Measurements from ENCODE around the gene MYO19. TPM values are rescaled to one million over a fixed set of nuclear protein-coding genes. Genes with fewer than 3 reads are reported as not detected.

MYO19 gene
- total RNA-seq, 2 experiments from 2014 or later, result 106 to 114 TPM

DNA sequence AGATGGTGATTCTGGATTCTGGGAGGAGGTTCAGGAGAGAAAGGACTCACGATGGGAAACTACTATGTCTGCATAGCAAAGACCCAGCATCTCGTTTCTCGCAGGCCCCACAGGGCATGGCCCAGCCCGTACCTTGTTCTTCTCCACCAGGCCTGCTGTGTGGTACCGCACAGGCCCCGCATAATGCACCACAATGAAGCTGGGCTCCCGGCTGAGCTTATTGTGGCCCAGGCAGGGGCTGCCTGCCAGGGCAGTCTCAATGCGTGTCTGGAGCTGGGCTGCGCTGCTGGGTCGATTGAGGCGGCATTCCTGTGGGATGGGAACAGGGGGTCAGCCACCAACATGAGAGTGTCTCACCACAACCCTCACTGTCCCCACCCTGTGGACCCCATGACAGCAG, 27.8 kb downstream of the MYO19 start:
- Mint-ChIP-seq H3K27me3 (no peaks in the 10 kb centered on the region), H3K27ac (no peak overlapping the region), H3K4me1 (ENCODE audit: low read depth) (peaks cover 6% of the 10 kb centered on the region), H3K9me3 (no peaks in the 10 kb centered on the region), H3K4me3 (no peak overlapping the region), H3K36me3 (ENCODE audit: low read depth) (peaks cover 57% of the 10 kb centered on the region)
- ATAC-seq (no peak), DNase-seq (no peak)
- CTCF ChIA-PET, result interaction anchor here (1.3 kb wide), 1 partner anchor 27 kb away, joined by 5 read pairs; the partner anchor contains the start of genes MYO19 and PIGW
- TF ChIP-seq, protein P1, sequence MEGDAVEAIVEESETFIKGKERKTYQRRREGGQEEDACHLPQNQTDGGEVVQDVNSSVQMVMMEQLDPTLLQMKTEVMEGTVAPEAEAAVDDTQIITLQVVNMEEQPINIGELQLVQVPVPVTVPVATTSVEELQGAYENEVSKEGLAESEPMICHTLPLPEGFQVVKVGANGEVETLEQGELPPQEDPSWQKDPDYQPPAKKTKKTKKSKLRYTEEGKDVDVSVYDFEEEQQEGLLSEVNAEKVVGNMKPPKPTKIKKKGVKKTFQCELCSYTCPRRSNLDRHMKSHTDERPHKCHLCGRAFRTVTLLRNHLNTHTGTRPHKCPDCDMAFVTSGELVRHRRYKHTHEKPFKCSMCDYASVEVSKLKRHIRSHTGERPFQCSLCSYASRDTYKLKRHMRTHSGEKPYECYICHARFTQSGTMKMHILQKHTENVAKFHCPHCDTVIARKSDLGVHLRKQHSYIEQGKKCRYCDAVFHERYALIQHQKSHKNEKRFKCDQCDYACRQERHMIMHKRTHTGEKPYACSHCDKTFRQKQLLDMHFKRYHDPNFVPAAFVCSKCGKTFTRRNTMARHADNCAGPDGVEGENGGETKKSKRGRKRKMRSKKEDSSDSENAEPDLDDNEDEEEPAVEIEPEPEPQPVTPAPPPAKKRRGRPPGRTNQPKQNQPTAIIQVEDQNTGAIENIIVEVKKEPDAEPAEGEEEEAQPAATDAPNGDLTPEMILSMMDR (IDR thresholded peaks at IDR 0.05), result no peak
- POLR2A ChIA-PET, result interaction anchor here (1.0 to 1.6 kb wide), 3 partner anchors 9 to 52 kb away, joined by 3 to 4 read pairs (median 4); partner anchors contain the start of genes MYO19 and PIGW
- intact Hi-C loops (cut with micrococcal nuclease), result no loop called here

DNA sequence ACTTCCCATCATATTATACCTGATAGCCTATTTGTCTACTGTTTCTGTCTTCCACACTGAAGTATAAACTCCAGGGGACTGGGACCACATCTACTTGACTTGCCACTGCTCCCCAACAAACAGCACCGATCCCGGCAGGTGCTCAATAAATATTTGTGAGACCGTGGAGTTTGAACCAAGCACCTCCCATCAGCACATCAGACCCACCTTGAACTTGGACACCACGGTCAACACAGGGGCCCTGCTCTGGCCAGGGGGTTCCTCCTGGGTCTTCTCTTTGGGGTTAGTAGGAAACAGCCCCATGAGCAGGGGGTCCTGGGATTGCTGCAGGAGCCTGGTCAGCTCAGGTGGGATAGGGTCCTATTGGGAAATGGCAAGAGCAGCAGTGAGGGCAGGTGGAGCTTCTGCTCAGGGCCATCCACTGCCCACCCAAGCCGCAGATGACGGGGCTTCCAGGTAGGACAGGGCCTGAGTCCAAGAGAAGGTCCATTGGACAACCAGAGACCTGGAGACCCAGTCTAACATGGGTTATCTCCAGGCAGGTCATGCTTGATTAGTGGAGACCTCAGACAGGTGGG, 28.3 kb downstream of the MYO19 start:
- H3K27me3 Mint-ChIP-seq, result no peaks in the 10 kb centered on the region
- DNase-seq, result no peak
- POLR2A ChIA-PET, result interaction anchor here (1.0 to 3.6 kb wide), 3 partner anchors 9 to 53 kb away, joined by 3 to 16 read pairs (median 4); partner anchors contain the start of genes MYO19 and PIGW
- H3K36me3 Mint-ChIP-seq (ENCODE audit: low read depth), result peaks cover 57% of the 10 kb centered on the region
- intact Hi-C loops (cut with micrococcal nuclease), result no loop called here
- CTCF ChIA-PET, result interaction anchor here (0.9 to 1.3 kb wide), 2 partner anchors 28 to 97 kb away, joined by 3 to 5 read pairs; partner anchors contain the start of genes MYO19 and PIGW
- H3K4me1 Mint-ChIP-seq (ENCODE audit: low read depth), result peaks cover 6% of the 10 kb centered on the region
- no peak for ATAC-seq
- H3K4me3 Mint-ChIP-seq, result no peak overlapping the region
- no peaks in the 10 kb centered on the region for H3K9me3 Mint-ChIP-seq
- H3K27ac Mint-ChIP-seq, result no peak overlapping the region
- TF ChIP-seq, protein P1 (IDR thresholded peaks at IDR 0.05), result no peak

DNA sequence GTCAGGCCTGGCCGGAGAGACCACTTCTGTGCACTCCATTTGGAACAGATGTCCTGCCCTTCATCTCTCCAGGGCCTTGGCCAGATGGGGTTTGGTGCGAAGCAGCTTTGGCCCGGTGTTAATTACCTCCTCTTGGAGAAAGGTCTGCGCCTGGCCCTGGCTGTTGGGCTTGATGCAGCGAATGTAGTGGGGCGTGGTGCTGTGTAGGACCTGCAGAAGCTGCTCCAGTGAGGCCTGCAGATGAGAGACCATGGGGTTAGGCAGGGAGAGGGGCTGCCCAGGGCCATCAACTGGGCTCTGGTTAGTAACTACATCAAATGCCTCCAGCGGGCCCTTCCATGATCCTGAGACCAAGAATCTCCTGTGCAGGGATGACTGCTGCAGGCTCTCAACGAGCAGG, 29.5 kb downstream of the MYO19 start:
- intact Hi-C loops (cut with micrococcal nuclease), result no loop called here
- Mint-ChIP-seq H3K4me1 (ENCODE audit: low read depth) (peaks cover 6% of the 10 kb centered on the region), H3K36me3 (ENCODE audit: low read depth) (peaks cover 49% of the 10 kb centered on the region), H3K27ac (no peak overlapping the region), H3K4me3 (no peak overlapping the region), H3K27me3 (no peaks in the 10 kb centered on the region), H3K9me3 (no peaks in the 10 kb centered on the region)
- no peak for ATAC-seq
- CTCF ChIA-PET, result no interaction called here
- POLR2A ChIA-PET, result interaction anchor here (0.7 to 3.6 kb wide), 3 partner anchors 10 to 25 kb away, joined by 3 to 16 read pairs (median 3); no protein-coding TSS in a partner anchor
- DNase-seq, result no peak
- TF ChIP-seq, protein P1 (IDR thresholded peaks at IDR 0.05), result no peak

DNA sequence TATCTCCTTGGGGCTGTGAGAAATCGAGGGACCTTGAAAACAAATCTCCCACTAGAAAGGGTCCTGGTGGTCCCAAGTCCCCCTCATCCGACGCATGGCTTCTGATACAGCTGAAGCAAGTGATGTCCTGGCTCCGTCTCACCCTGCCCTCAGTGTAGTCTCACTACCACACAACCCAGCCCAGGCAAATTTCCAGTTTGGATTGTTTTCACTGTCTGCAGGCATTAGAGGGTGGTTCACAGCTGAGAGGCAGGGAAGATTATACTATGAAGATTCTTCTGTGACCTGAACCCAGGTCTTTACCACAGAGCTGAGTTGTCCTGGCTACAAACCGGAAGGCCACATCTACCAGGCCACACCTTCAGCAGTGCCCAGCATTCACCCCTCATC, 30.5 kb downstream of the MYO19 start:
- H3K4me3 Mint-ChIP-seq, result no peak overlapping the region
- ChIA-PET POLR2A (interaction anchor here (1.6 to 3.6 kb wide), 2 partner anchors 9 to 11 kb away, joined by 6 to 16 read pairs; no protein-coding TSS in a partner anchor), CTCF (no interaction called here)
- TF ChIP-seq, protein P1 (IDR thresholded peaks at IDR 0.05), result no peak
- H3K36me3 Mint-ChIP-seq (ENCODE audit: low read depth), result peaks cover 44% of the 10 kb centered on the region
- intact Hi-C loops (cut with micrococcal nuclease), result no loop called here
- DNase-seq (no peak), ATAC-seq (no peak)
- no peak overlapping the region for H3K27ac Mint-ChIP-seq
- peaks cover 6% of the 10 kb centered on the region for H3K4me1 Mint-ChIP-seq (ENCODE audit: low read depth)
- H3K27me3 Mint-ChIP-seq, result no peaks in the 10 kb centered on the region
- H3K9me3 Mint-ChIP-seq, result no peaks in the 10 kb centered on the region

DNA sequence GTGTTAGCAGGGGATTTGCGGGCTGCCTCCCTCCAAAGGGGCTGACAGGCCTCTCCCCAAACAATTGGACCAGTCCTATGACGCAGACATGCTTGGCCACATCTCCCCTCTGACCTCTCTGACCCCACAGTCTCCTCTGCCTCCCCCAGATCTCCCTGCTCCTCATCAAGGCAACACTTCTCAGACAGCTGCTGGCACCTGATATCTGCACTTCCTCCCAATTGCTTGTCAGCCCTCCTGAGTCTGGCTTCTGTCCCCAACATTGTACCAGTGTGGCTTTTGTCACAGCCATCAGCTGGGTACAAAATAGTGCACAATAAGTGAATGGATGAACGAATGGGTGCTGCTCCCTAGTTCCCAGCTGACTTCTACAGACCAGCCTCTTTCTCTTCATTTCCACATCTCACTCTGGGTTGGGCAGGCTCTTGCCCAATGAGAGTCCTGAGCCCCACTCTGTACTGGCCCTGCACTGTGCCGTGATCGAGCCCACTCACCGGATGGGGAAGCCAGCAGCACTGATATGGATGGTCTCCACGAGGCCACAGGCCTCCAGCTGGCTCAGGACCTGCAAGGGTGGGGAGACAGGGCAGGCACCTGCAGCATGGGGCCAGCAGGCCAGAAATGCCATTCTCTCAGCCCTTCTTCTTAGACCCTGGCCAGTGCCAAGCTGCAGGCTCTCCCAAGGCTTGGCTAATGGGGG, 31.1 kb downstream of the MYO19 start:
- Mint-ChIP-seq H3K4me3 (no peak overlapping the region), H3K27me3 (no peaks in the 10 kb centered on the region), H3K36me3 (ENCODE audit: low read depth) (peaks cover 40% of the 10 kb centered on the region), H3K9me3 (no peaks in the 10 kb centered on the region), H3K4me1 (ENCODE audit: low read depth) (peaks cover 6% of the 10 kb centered on the region), H3K27ac (peak overlapping the region; percentile 54)
- POLR2A ChIA-PET, result interaction anchor here (1.6 to 3.6 kb wide), 2 partner anchors 9 to 11 kb away, joined by 6 to 16 read pairs; no protein-coding TSS in a partner anchor
- ATAC-seq, result no peak
- DNase-seq, result no peak
- TF ChIP-seq, protein P1 (IDR thresholded peaks at IDR 0.05), result no peak
- intact Hi-C loops (cut with micrococcal nuclease), result no loop called here
- CTCF ChIA-PET, result no interaction called here

Measured in activated CD8-positive, alpha-beta T cell treated with anti-CD3 and anti-CD28 coated beads for 36 hours (primary cell).